CMK (cell line): ENCODE measurements around the gene ENPP6.

Experiments used
- DNase-seq: peaks from one replicate; pipeline ENCODE4 v3.0.0-alpha.2; 2010; ENCODE audit warnings: low read depth

Gene ENPP6

DNA sequence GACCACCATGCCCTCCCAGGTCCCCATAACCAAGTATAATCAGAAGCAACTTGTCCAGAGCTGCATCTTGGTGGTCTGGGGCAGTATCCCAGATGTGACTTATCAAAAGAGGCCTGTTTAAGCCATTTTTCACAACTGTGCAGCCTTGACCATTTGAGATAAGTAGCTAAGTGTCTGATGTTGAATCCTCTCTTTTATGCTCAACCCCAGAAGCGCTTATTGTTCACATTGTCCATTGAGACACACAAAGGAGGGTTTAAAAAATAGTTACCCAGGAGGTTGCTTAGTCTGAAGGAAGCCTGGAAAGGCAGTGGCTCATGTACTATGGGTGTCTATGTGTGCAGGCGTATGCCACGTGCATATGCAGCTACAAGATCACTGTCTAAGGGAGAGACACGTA is 27.0 kb downstream of the ENPP6 start:
- DNase-seq: no peak

GRCh38 chr4:184189966-184190365 is 27.7 kb downstream of the ENPP6 start:
- no peak for DNase-seq

- DNase-seq: no peak
These were observed 29.0 kb downstream of the ENPP6 start for GRCh38 chr4:184188443-184189400.

DNA sequence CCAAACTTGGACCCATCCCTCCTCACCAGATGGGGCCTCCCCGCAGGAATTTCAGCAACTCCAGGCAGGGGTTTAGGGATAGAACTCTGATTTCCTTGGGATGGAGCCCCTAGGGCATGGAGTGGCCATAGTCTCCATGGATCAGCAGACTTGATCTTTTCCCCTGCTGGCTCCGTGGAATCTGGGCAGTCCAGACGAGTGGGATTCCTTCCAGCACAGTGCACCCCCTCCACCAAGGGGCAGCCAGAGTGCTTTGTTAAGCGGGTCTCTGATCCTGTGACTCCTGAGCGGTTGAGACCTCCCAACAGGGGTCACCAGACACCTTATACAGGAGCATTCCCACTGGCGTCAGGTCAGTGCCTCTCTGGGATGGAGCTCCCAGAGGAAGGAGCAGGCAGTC is 40.4 kb downstream of the ENPP6 start:
- no peak for DNase-seq

GRCh38 chr4:184174571-184175488 is 42.8 kb downstream of the ENPP6 start:
- DNase-seq: no peak

- no peak for DNase-seq
These were observed 46.7 kb downstream of the ENPP6 start for GRCh38 chr4:184171011-184171410.

- DNase-seq: no peak
These were observed 48.3 kb downstream of the ENPP6 start for GRCh38 chr4:184169225-184169867.

- DNase-seq: peak; percentile 22
These were observed 49.2 kb downstream of the ENPP6 start for GRCh38 chr4:184168406-184169019.

GRCh38 chr4:184167576-184167975 is 50.1 kb downstream of the ENPP6 start:
- no peak for DNase-seq

GRCh38 chr4:184166736-184167135 is 50.9 kb downstream of the ENPP6 start:
- no peak for DNase-seq

GRCh38 chr4:184165291-184165690 is 52.4 kb downstream of the ENPP6 start:
- no peak for DNase-seq

GRCh38 chr4:184163813-184164212 is 53.9 kb downstream of the ENPP6 start:
- no peak for DNase-seq

DNA sequence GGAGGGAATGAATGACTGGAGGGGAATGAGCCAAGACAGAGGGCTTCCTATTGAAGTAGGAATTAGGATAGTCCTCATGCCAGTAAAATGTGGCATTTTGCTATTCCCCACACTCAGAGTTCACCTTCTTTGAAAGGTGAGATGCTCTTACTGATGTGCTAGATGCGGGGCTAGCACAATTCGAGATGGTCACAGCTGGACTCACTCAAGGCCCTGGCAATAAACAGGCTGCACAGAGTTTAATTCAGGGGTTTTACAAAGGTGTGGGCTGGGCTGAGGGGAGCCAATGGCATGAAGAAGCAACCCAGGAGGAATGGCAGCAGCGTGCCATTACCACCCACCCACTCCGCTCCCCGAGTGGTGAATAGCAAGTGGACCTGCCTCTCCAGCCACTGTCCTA is 55.1 kb downstream of the ENPP6 start:
- no peak for DNase-seq

DNA sequence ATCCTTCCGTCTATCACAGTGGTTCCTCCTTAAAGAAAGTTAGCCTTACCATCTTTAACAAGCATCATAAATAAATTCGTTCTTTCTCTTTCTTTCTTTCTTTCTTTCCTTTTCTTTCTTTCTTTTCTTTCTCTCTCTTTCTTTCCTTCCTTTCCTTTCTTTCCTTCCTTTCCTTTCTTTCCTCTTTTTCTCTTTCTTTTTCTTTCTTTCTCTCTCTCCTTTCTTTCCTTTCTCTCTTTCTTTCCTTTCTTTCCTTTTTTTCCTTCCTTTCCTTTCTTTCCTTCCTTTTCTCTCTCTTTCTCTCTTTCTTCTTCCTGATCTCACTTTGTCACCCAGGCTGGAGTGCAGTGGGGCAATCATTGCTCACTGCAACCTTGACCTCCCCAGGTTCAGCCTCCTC is 60.4 kb downstream of the ENPP6 start:
- DNase-seq: no peak

GRCh38 chr4:184156163-184156920 is 61.3 kb downstream of the ENPP6 start:
- no peak for DNase-seq

DNA sequence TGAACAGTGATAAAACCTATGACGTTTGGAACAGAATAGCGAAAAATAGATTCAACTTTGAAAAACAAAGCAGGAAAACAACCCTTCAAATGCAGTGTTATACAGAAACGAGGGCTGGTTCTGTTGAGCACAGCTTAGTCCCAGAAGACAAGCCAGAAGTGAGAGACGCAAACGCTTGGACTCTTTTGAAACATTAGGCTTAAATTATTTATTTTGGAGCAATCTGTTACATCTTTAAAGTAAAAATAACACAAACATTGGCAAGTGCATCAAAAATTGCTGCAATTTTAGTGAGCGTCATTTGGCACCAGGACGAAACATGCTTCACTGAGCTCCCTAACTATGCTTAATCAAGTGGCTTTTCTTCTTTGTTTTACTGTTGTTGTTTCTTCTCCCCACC is 63.5 kb downstream of the ENPP6 start:
- no peak for DNase-seq

- no peak for DNase-seq
These were observed 63.9 kb downstream of the ENPP6 start for GRCh38 chr4:184153781-184154180.

- DNase-seq: no peak
These were observed 65.6 kb downstream of the ENPP6 start for GRCh38 chr4:184151988-184152485.

DNA sequence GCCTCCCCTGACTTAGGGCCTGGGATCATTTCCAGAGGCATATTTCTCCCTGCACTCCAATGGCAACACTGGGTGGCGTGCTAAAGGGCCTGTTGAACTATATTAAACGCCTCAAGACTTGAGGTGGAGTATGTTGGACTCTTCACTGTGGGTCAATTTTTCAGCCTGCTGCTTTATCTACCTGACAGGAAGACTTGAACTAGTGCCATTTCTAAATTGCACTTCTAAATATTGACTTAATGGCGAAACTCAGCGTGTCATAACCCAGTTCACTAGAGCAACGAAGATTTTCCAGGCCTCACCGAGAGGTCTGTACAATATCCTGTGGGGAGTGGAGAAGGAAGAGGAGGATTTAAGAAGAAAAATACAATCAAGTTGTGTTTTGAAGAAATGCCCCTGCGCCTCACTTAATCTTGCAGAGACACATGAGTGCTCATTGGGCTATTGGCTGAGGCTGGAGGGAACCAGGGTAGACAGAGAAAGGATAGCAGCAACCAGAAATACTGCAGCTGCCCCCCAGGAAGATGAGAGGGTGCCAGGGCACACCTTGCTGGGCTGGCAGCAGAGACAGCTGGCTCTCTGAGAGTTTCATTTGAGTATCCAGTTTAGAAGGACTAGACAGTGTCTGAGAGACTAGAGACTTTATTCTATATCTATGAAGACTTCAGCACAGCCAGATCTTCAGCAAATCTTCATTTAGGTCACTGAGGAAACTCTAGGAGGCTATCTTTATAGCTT is 67.4 kb downstream of the ENPP6 start:
- no peak for DNase-seq
